EL (cell line): Measurements from ENCODE around the gene LIN54.
"Not testable (repeated sequence)": the region's sequence is repeated elsewhere in the genome, so short reads cannot be mapped to it uniquely, and the experiment has no call there.

Experiments used
- DNase-seq: peaks from one replicate; pipeline ENCODE4 v3.0.0-alpha.2; 2016

Gene LIN54

GRCh38 chr4:83011689-83012199 lies 1.1 kb upstream of the LIN54 start:
- peak; percentile 40 for DNase-seq

DNA sequence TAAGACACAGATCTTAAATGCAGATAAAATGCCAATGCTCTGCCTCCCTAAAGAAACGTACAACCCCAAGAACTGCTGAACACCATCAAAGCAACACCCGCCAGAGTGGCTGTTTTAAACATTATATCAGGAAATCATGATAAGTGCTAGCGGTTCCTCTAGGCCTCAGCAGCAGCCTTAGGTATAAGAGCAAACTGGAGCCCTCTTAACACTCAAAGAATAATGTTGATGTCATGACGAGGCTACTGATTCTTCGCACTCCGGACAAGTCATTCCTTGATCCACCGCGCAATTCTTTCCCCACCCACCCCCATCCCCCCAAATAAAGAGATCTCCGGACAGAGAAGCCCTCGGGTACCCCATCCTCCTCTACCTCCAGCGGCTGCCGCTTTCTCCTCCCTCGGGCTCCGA lies 507 bp downstream of the LIN54 start:
- DNase-seq = peak; percentile 45

DNA sequence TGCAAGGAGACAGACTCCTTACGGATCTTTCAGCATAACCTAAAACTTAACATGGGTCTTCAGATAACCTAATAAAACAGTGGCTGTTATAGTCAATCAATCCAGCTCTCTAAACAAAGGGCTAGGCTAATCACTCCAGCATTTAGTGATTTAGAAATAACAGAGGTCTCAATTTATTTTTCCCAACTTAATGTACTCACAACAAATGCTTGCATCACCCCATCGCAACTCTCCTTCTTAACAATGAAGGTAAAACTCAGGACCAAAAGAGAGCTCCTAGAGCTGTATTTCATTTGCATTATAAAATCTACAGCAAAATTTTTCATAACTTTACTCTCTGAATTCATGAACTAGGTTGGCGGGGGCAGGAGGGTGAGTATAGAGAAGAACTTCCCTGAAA lies 1.1 kb downstream of the LIN54 start:
- DNase-seq = no peak

GRCh38 chr4:83003044-83003791 lies 7.4 kb downstream of the LIN54 start:
- not testable (repeated sequence) for DNase-seq

GRCh38 chr4:83002329-83002728 lies 8.3 kb downstream of the LIN54 start:
- no peak for DNase-seq

DNA sequence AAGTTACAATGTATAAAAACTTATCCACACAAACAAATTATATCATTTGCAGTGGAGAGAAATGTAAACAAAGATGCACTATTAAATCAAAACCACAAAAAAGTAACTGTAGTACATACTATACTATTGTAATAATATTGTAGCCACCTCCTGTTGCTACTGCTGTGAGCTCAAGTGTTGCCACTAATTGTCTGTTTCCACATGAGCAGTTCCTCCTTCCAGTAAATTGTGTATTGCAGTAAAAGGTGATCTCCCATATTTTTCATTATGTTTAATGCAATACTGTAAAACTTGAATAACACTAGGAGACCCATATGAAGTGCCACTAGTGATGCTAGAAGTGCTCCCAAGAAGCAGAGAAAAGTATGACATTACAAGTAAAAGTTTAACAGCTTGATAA lies 11.7 kb downstream of the LIN54 start:
- DNase-seq = no peak

- DNase-seq = no peak
Measured at GRCh38 chr4:82994834-82995233, 15.8 kb downstream of the LIN54 start.

GRCh38 chr4:82989575-82990429 lies 20.8 kb downstream of the LIN54 start:
- peak; percentile 28 for DNase-seq

- DNase-seq = peak; percentile 89
Measured at GRCh38 chr4:82988323-82988832, 22.2 kb downstream of the LIN54 start.

- DNase-seq = not testable (repeated sequence)
Measured at GRCh38 chr4:82987519-82987918, 23.1 kb downstream of the LIN54 start.

DNA sequence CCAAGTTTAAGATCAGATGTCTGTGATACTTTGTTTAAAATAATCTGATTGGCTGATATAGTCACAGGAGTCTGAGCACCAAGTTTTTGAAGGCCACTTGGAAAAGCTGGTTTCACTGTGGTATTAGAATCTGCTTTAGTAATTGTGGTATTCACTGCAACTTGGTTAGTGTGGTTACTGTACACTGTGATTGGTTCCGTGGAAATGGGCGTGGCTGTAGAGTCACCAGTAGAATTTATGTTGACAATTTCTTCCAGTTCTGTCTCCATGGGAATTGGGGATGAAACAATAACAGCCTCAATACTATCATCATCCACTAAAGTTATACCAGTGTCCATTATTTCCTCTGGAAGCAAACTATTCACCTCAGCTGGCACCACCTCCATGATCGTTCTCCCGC lies 26.2 kb downstream of the LIN54 start:
- DNase-seq = peak; percentile 44

DNA sequence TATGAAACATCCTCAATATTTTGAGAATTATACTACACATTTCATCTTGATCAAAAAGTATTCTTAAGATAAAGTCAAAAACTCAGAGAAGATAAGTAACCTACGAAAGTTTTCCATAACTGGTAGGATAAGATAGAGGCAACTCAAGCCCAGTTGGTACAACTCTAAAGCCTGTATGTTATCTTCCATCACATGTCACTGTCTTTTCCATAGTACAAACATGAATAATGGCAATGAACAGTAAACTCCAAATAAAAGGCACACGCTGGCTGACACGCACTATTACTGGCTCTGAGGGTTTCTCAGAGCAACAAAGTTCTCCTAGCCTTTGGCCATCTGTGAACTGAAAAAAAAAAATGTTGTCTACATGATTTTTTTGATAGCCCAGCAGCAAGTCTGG lies 27.2 kb downstream of the LIN54 start:
- no peak for DNase-seq

- DNase-seq = no peak
Measured at GRCh38 chr4:82981138-82981537, 29.5 kb downstream of the LIN54 start.

GRCh38 chr4:82975792-82976191 lies 34.8 kb downstream of the LIN54 start:
- peak; percentile 83 for DNase-seq

DNA sequence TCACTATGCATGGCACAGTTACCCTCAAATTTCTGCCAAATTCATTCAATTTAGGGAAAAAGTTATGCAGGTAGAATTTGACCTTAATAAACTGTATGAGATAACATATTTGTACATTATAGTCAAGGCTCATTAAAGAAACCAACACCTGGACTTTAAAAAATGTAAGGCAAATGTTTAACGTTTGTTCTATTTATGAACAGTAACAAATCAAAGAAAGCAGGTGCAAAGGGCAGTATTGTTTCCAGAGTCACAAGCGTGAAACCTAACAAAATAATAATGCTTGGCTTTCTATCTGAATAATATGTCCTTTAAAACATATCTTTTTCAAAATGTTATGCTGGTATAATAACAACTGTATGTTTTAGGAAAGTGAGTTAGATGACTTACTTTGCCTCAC lies 41.2 kb downstream of the LIN54 start:
- no peak for DNase-seq

DNA sequence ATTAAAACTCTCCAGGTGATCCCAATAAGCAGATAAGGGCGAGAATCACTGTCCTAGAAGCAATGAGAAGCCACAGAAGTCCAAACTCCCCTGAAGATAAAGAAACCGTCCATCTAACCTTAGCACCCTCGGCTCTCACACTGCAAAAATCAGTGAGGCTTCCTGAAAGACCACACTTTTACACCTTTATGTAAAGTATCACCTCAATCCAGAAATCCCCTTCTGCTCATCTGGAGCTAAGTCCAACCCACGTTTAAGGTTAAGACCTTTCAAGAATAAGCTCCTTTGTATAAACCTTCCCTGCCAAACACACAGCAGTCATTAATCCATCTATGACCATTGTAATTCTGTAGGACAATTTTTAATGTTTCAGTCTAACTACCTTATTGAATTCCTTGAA lies 41.7 kb downstream of the LIN54 start:
- DNase-seq = no peak

DNA sequence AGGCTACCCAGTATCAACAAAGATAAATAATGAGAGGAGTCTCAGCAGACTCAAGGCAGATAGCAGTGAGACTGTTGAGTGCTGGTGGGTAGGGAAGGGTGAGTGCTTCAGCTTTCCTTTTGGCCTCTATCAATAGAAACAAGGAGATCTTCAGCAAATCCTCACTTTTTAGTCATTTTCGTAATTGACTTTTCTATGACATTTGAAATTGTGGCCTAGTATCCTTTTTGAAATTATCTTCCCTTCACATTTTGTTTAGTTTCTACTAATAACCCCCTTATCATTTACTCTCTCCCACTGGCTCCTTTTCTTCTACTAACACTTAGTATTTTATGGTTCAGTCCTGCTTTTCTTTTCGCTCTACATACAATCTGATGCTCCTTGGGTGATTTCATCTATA lies 44.9 kb downstream of the LIN54 start:
- no peak for DNase-seq

- DNase-seq = no peak
Measured at GRCh38 chr4:82957045-82957444, 53.6 kb downstream of the LIN54 start.

DNA sequence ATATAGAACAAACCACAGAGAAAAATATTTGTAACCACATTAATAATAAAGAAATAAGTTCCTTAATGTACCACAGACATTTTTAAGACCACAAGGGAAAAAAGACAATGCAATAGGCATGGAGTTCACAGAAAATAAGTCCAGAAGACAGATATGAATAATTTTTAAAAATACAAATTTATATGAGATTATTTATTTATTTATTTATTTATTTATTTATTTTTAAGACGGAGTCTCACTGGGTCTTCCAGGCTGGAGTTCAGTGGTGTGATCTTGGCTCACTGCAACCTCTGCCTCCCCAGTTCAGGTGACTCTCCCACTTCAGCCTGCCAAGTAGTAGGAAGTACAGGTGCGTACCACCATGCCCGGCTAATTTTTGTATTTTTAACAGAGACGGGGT lies 56.4 kb downstream of the LIN54 start:
- DNase-seq = no peak

DNA sequence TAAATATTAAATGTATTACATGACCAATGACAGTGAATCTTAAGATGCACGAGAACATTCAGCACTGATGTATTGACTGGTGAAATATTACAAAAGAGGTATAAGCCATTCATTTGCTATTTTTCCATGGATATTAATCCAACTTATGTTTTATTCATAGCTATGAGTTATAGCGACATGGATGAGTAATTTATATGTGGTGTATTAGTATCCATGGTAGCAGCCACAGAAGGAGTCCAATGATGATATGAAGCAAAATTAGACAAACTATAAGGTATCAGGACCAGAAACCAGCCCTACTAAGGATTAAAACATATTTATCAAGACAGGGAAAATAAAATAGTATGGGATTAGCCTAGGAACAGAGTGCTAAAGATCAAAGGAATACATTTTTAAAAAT lies 59.4 kb downstream of the LIN54 start:
- DNase-seq = no peak

DNA sequence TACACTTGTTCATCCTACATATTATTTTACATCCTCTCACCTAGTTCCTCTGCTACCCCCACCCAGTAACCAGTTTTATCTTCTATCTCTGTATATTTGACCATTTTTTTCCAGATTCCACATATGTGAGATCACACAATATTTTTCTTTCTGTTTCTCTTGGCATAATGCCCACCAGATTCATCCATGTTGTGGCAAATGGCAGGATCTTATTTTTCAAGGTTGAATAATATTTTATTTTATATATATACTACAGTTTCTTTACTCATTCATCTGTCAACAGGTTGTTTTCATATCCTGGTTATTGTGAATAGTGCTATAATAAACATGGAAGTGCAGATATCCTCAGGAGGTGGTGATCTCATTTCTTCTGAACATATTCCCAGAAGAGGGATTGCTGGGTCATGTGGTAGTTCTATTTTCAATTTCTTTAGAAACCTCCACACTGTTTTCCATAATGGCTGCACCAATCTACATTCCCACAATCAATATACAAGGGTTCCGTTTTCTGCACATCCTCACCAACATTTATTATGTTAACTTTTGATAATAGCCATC lies 61.9 kb downstream of the LIN54 start:
- peak; percentile 55 for DNase-seq

- no peak for DNase-seq
Measured at GRCh38 chr4:82947498-82947897, 63.1 kb downstream of the LIN54 start.

DNA sequence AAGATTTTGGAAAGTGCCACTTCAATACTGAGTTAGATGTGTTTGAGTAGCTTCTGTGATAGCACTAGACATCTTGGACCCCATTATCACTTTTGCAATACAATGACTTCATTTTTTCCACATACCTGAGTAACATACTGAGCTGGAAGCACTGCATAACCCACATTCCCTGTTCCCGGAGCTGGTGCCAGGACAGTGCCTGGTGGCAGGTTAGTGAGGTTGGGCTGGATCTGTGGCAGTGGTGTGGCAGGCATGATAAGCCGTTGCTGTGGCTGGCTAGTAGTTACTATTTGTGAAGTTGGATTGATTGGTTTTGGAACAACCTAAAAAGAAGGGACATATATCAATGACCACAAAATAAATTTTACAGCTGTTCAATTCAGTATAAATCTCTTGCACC lies 71.2 kb downstream of the LIN54 start:
- DNase-seq = no peak

DNA sequence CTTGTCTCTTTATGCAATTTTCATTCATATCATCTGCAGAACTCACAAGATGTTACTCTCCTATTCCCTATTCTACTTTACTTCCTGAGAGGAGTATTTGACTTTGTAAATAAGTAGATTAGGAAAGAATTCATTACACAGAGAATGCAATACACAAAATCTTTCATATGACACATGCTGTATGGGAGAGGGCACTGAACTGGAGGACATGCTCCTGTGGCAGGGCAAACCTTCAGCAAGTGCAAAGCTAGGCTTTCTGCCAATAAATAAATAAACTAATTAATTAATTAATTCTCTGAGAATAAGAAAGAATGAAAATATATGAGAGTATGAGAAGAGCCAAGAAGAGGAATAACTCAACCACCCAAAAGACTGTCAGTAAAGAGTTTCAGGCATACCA lies 76.2 kb downstream of the LIN54 start:
- no peak for DNase-seq
